Measurements from ENCODE around the gene DDX46.
"Not testable (repeated sequence)": the region's sequence is repeated elsewhere in the genome, so short reads cannot be mapped to it uniquely, and the experiment has no call there.

DDX46 gene

DNA sequence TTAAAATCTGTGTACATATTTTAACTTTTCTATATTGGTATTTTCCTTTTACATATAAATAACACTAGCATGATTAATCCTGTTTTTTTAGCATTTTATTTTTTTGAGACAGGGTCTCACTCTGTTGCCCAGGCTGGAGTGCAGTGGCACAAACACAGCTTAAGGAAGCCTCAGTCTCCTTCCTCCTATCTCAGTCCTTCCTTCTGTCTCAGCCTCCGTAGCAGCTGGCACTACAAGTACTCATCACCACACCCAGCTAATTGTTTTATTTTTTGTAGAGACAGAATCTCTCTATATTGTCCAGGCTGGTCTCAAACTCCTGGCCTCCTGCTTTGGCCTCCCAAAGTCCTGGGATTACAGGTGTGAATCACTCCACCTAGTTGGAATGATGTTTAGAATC is 85.7 kb downstream of the DDX46 start:
- FAIRE-seq (no peak), DNase-seq (ENCODE audit: insufficient read length, low spot score) (no peak)

DNA sequence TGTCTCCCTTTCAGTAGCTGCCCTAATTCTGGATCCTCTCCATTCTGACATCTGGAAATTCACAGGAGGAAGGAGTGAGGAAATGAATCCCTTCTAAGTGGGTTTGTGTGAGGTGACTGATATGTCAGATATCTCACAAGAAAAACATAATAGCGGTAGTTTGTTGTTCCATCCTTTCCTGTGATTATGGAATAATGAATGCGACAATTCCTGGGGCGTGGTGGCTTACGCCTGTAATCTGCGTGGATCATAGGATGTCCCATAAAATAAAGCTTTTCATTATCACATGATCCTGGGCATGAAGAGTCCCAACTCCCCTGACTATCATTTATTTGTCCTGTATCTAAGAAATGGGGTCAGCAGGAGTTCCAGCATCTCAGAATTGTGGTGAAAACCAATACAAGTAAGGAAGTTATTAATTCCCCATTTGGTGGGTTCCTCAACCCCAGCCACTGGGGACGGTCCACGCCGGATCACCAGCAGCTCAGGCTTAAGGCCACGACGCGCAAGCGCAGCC is 86.8 kb downstream of the DDX46 start:
- FAIRE-seq: no peak
- DNase-seq (ENCODE audit: insufficient read length, low spot score): peak; percentile 11

DNA sequence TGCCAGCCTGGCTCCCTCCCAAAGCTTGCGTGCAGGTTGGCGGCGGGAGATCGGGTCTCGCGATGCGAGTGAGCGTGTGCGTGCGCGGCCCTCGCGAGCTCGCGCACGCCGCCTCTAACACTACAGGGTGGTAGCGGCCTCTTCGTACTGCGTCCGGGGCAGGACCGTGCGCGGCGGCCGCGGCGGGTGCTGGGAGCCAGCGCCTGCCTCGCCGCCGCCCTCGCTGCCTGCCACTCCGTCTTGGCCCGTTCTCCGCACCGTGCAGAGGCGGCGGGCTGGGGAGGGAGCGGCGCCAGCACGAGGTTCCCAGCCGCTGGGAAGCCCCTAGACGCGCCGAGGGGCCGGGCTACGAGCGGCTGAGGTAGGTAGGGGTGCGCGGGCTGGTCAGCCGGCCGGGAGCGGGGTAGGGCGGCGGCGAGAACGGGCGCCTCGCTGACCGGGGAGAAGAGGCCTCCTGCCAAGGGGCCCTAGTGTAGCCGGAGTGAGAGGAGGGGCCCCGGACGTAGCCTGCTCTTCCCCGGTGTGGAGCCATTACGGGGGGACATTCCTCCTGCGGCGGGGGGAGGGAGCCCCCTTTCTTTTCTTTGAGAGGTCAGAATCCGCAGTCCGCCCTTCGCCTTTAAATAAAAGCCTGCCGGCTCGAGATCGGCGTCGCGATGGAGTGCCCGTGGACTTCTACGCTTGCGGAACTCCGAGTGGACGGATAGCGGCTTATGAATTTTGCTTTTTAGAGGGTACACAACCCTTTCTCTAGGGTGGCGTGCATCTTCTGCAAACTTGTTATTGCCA is 87.5 kb downstream of the DDX46 start, which contains the start of gene C5orf24:
Gene C5orf24 (plus strand): TSS at position 117 of the 789 bp plus-strand sequence. CDS start 8,933 bp downstream, outside the sequence.
- DNase-seq (ENCODE audit: insufficient read length, low spot score): peak; percentile 94
- peak; percentile 93 for FAIRE-seq

DNA sequence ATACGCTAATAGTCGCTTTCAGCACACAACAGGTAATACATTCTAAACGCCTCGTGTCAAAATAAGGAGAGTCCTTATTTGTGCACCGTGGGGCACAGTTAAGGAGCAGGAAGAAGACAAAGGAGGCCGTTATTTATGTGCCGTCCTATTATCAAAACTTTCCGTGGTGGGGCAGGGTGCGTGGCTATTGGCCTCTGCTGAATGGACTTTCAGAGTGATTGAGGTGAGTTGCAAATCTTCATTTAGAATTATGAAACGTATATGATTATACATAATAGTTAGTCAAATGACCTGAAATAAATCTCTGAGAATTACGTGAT is 88.0 kb downstream of the DDX46 start:
- DNase-seq (ENCODE audit: insufficient read length, low spot score) (no peak), FAIRE-seq (no peak)

DNA sequence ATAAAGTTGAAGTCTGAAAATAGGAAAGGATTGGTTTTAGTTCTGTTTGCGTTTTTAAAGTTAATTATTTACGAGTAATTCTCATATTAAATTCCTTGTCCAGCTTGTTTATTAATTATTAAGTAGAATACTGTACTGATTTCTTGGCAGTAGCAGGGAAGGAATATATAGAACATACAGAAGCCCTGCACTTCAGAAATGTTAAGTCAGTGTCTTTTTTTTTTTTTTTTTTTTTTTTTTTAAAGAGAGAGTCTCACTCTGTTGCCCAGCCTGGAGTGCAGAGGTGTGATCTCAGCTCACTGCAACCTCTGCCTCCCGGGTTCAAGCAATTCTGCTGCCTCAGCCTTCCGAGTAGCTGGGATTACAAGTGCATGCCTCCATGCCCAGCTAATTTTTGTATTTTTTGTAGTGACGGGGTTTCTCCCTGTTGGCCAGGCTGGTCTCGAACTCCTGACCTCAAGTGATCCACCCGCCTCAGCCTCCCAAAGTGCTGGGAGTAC is 90.9 kb downstream of the DDX46 start:
- DNase-seq (ENCODE audit: insufficient read length, low spot score); FAIRE-seq: not testable (repeated sequence)

DNA sequence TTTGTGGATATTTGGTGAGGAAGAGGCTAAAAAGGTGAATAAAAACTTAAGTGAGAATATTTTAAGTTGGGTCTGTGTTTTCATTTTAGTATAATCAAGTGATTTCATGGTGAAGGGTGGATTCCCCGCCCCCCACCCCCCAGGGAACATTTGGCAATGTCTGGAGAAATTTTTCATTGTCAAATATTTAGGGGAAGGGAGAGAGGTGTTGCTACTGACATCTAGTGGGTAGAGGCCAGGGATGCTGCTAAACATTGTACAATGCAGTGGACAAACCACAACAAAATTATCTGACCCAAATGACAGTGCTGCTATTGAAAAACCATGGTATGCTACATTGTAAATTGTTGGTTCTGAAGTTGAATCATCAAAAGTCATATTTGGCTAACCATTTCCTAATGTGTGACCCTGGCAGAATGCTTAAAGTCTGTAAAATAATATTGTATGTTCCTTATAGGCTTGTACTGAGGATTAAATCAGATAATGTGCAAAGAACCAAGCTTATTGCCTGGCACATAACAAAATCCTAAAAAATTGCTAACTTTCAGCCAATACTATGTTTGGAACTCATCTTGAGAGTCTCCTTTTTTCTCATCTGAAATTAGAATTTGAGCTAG is 92.8 kb downstream of the DDX46 start:
- FAIRE-seq (no peak), DNase-seq (ENCODE audit: insufficient read length, low spot score) (peak; percentile 30)

DNA sequence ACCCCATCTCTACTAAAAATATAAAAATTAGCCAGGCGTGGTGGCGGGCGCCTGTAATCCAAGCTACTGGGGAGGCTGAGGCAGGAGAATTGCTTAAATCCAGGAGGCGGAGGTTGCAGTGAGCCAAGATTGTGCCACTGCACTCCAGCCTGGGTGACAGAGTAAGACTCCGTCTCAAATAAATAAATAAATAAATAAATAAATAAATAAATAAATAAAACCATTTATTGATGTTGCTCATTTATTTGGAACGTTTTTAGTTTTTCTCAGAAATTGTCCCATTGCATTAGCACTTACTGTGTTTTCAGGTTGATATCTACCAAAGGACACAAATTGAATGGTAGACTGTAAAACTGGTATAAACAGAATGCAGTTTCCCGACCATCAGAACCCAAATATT is 97.9 kb downstream of the DDX46 start:
- not testable (repeated sequence) for FAIRE-seq; DNase-seq (ENCODE audit: insufficient read length, low spot score)

DNA sequence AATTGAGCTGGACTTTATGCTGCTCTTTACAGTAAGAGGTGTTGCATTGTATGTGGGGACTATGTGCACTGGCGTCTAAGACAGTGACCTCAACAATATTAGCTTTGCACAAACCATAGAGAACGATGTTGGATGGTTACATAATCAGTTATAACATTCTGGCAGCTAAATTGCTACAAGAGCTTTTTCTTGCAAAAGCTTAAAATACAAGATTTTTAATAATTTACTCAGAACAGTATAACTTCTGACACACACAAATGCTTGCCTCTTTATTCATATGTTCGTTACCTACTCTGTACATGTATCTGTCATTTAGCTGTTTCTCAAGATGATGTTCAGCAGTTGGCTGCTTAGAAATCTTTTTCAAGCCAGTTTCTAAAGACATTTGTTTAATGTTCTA is 98.8 kb downstream of the DDX46 start:
- FAIRE-seq (no peak), DNase-seq (ENCODE audit: insufficient read length, low spot score) (no peak)

DNA sequence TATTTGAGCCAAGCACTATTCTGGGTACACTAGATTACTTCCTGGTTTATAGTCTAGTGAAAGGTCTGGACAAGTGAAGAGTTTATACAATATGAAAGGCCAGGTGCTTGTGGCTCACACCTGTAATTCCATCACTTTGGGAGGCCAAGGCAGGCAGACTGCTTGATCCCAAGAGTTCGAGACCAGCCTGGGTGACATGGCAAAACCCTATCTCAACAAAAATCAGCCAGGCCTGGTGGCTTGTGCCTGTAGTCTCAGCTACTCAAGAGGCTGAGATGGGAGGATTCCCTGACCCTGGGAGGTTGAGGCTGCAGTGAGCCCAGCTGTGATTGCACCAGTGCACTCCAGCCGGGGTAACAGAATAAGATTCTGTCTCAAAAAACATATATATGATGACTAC is 106.1 kb downstream of the DDX46 start:
- FAIRE-seq (no peak), DNase-seq (ENCODE audit: insufficient read length, low spot score) (no peak)

DNA sequence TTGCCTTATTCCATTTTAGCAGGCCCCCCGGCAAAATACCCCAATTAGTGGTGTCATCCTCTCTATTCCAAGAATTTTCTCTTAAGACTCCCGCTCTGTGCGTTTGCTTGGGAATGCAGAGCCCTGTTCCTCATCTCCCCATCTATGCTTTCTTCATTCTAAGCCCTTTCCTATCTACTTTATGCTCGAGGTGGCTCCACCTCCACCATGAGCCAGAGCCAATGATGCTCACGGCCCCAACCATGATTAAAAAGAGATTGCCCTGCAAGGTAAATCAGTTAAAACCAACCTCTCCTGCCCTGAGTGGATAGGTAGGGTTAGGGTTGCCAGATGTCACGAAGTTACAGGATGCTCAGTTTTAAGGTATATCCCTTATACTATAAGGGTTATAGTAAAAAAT is 114.9 kb downstream of the DDX46 start:
- DNase-seq (ENCODE audit: insufficient read length, low spot score): no peak
- FAIRE-seq: no peak

DNA sequence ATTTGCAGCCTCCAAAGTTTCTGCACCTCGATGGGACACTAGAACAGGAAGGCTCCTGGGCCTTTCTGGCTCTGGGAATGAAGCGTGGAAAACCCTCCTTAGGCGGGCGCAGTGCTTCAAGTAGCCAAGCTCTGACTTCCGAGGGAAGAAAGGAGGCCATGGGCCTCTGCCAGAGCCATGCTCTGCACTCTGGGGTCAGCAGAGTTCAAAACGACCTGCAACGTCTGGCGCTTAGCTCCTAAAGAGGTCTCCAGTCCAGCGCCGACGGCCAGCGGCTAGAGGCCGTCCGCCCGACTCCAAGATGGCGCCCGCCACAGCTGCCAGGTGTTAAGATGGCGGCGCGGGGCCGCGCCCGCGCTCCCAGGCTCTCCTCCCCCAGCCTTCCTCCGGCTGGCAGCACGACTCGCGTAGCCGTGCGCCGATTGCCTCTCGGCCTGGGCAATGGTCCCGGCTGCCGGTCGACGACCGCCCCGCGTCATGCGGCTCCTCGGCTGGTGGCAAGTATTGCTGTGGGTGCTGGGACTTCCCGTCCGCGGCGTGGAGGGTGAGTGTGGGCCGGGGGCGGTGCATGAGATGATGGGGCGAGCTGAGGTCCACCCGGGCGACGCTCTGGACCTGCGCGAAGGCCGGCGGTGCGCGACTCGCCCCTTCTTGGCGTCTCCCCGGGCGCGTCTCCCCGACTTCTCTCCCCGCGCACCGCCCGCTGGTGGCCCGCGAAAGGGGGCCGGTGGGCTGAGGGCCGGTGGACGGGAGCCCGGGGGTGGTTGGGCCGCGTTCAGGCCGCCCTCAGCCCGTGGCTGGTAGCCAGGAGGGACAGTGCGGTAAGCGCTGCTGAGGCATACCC is 115.6 kb downstream of the DDX46 start, which contains the start of gene TXNDC15:
Gene TXNDC15 (plus strand): TSS at position 385 of the 844 bp plus-strand sequence. CDS start 57 bp downstream, at position 442.
- FAIRE-seq: peak; percentile 20
- DNase-seq (ENCODE audit: insufficient read length, low spot score): peak; percentile 80

DNA sequence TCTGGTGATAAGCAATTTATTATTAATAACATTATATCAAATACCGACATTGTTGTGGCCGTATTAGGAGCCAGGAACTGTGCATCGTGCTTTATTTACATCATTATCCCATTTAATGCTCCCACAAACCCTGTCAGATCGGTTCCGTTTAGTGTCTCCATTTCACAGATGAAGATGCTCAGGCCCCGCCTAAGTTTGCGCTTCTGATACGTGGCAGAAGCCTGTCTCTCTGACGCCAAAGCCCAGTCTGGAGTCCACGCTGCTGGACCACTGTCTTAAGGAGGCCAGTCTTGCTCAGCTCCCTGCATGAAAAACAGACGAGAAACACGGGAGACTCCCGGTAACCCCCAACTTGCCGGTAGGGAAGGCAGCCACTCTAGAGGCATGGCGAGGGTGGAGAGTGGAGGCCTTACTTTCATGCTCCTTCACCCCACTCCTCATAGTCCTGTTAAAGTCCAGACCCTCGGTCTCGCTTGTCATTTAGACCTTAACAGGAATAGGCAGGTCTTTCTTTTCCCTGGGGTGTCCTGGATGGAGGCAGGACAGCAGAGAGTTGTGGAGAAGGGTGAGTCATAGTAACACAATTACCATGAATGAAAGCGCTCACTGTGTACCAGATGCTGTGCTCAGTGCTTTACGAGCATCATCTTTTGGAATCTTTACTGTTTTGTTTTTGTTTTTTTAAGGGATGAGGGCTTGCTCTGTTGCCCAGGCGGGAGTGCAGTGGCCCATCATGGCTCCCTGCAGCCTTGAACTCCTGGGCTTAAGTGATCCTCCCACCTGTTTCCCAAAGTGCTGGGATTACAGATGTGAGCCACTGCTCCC is 116.5 kb downstream of the DDX46 start:
- FAIRE-seq: no peak
- peak; percentile 65 for DNase-seq (ENCODE audit: insufficient read length, low spot score)

DNA sequence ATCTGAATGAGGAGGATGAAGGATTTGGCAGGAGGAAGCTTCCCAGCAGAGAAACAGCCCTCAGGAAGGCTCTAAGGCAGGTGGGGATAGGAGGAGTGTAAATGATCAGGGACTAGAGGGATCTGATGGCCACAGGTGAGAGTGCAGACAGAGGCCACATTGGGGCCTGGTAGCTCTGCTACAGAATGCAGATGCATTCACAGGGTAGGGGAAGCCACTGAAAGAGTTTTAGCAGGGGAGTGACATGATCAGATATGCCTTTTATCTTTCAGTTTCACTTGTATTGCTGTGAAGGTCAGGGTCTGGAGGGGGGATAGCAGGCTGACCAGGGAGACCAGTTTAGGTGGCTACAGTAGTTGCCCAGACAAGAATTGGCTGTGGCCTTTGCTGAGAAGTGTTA is 118.6 kb downstream of the DDX46 start:
- DNase-seq (ENCODE audit: insufficient read length, low spot score): no peak
- FAIRE-seq: no peak

DNA sequence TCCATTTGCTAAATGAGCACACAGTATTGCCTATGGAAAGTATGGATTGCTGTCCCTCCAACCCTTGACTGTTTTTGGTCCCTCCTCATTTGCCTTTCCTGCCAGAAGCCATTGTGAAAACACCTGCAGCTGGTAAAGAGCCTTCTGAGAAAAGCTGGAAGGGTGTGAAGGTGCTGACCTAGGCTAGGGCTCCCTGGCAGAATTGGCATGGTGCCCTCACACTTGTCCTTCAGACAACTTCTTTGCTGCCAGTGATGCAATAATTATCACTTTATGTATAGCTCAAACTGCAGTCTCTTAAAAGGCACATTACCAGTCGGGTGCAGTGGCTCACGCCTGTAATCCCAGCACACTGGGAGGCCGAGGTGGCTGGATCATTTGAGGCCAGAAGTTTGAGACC is 119.8 kb downstream of the DDX46 start:
- no peak for FAIRE-seq
- no peak for DNase-seq (ENCODE audit: insufficient read length, low spot score)

DNA sequence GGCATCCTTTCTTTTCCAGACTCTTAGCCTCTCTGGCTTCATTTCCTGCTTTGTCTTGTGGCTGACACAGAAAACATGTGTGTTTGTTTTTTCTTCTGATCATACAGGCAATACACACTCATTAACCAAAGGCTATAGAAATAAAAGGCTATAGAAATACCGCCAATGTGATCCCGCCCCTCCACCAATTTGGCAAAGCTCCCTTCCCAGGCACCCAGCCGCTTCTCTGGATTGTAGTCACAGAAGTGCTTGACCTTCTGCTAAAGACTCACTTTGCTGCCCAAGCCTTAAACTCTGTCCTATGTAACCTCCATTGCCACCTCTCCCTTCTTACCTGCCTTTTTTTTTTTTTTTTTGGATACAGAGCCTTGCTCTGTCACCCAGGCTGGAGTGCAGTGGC is 120.9 kb downstream of the DDX46 start:
- DNase-seq (ENCODE audit: insufficient read length, low spot score): no peak
- no peak for FAIRE-seq

Data from HTR-8/SVneo (cell line).